GM21737 (cell line): Measurements from ENCODE around the gene WDR27.
"Not testable (repeated sequence)": the region's sequence is repeated elsewhere in the genome, so short reads cannot be mapped to it uniquely, and the experiment has no call there.

Source experiments
- ATAC-seq: cut with Tn5 transposase; IDR thresholded peaks from one replicate; pipeline ENCODE4 v1.9.1; 2021; ENCODE audit warnings: mild to moderate bottlenecking, moderate library complexity; ENCODE audit not compliant: unreplicated experiment

Gene WDR27

GRCh38 chr6:169494038-169494437 lies 207.8 kb downstream of the WDR27 start:
- ATAC-seq = no peak

- ATAC-seq = no peak
Measured at GRCh38 chr6:169491482-169491881, 210.3 kb downstream of the WDR27 start.

- ATAC-seq = no peak
Measured at GRCh38 chr6:169490830-169491229, 211.0 kb downstream of the WDR27 start.

- ATAC-seq = no peak
Measured at GRCh38 chr6:169490246-169490641, 211.6 kb downstream of the WDR27 start.

- ATAC-seq = no peak
Measured at GRCh38 chr6:169489563-169490245, 212.1 kb downstream of the WDR27 start.

- no peak for ATAC-seq
Measured at GRCh38 chr6:169487579-169488436, 214.0 kb downstream of the WDR27 start.

GRCh38 chr6:169479783-169480495 lies 221.9 kb downstream of the WDR27 start:
- no peak for ATAC-seq

GRCh38 chr6:169474362-169474761 lies 227.5 kb downstream of the WDR27 start:
- no peak for ATAC-seq

- ATAC-seq = peak; percentile 87
Measured at GRCh38 chr6:169473663-169474062, 228.2 kb downstream of the WDR27 start.

GRCh38 chr6:169472786-169473416 lies 228.9 kb downstream of the WDR27 start:
- no peak for ATAC-seq

- ATAC-seq = no peak
Measured at GRCh38 chr6:169470790-169471189, 231.0 kb downstream of the WDR27 start.

- no peak for ATAC-seq
Measured at GRCh38 chr6:169469028-169469427, 232.8 kb downstream of the WDR27 start.

- ATAC-seq = not testable (repeated sequence)
Measured at GRCh38 chr6:169467755-169468154, 234.1 kb downstream of the WDR27 start.

GRCh38 chr6:169466256-169466655 lies 235.6 kb downstream of the WDR27 start:
- ATAC-seq = not testable (repeated sequence)

- ATAC-seq = no peak
Measured at GRCh38 chr6:169457762-169458161, 244.1 kb downstream of the WDR27 start.

GRCh38 chr6:169456840-169457239 lies 245.0 kb downstream of the WDR27 start:
- ATAC-seq = no peak

GRCh38 chr6:169455470-169455869 lies 246.4 kb downstream of the WDR27 start:
- ATAC-seq = no peak

- ATAC-seq = no peak
Measured at GRCh38 chr6:169454872-169455204, 247.0 kb downstream of the WDR27 start.

- no peak for ATAC-seq
Measured at GRCh38 chr6:169454204-169454871, 247.5 kb downstream of the WDR27 start.

GRCh38 chr6:169452869-169453620 lies 248.8 kb downstream of the WDR27 start:
- ATAC-seq = no peak
